ENCODE results near the gene CDK5R2. TPM values are rescaled to one million over a fixed set of nuclear protein-coding genes. Genes with fewer than 3 reads are reported as not detected.

The CDK5R2 gene
- total and polyA plus RNA-seq, 7 donors = 0.14 to 0.48 (median 0.36) TPM; not detected in 4

- Histone ChIP-seq H3K27ac (no peak overlapping the region), H3K4me3 (no peak overlapping the region), H3K4me1 (no peaks in the 10 kb centered on the region), H3K27me3 (peaks cover 0 to 59% (median 12%) of the 10 kb centered on the region in 3 donors), H3K36me3 (no peaks in the 10 kb centered on the region), H3K9me3 (no peaks in the 10 kb centered on the region)
- intact Hi-C loops (cut with DNase I) = no loop called here
- TF ChIP-seq EP300 (IDR thresholded peaks at IDR 0.05) (no peak), POLR2AphosphoS5 (IDR thresholded peaks at IDR 0.05) (no peak), CTCF (IDR thresholded peaks at IDR 0.05) (no peak), POLR2A (IDR thresholded peaks at IDR 0.05) (no peak)
- no peak for DNase-seq
- WGBS, 2 donors = 91 to 96% methylated on average over 1 of the region's 1 CpG
Measured at GRCh38 chr2:218946621-218947020, 12.8 kb upstream of the CDK5R2 start.

GRCh38 chr2:218952160-218952559 is 7.3 kb upstream of the CDK5R2 start:
- H3K4me3 ChIP-seq = no peak overlapping the region
- H3K4me1 ChIP-seq = no peaks in the 10 kb centered on the region
- H3K9me3 ChIP-seq = no peaks in the 10 kb centered on the region
- intact Hi-C loops (cut with DNase I) = no loop called here
- no peak overlapping the region for H3K27ac ChIP-seq
- WGBS, 2 donors = 89 to 98% methylated on average over 7 of the region's 7 CpGs
- peaks cover 0 to 50% (median 0%) of the 10 kb centered on the region in 3 donors for H3K27me3 ChIP-seq
- TF ChIP-seq POLR2A (IDR thresholded peaks at IDR 0.05) = no peak
- no peak for TF ChIP-seq EP300 (IDR thresholded peaks at IDR 0.05)
- TF ChIP-seq POLR2AphosphoS5 (IDR thresholded peaks at IDR 0.05) = no peak
- TF ChIP-seq CTCF (IDR thresholded peaks at IDR 0.05) = no peak
- no peak for DNase-seq
- H3K36me3 ChIP-seq = no peaks in the 10 kb centered on the region

- H3K27ac ChIP-seq = no peak overlapping the region
- no peaks in the 10 kb centered on the region for H3K4me1 ChIP-seq
- H3K36me3 ChIP-seq = no peaks in the 10 kb centered on the region
- H3K9me3 ChIP-seq = no peaks in the 10 kb centered on the region
- no peak overlapping the region for H3K4me3 ChIP-seq
- DNase-seq = no peak
- intact Hi-C loops (cut with DNase I) = no loop called here
- 68 to 70% methylated on average over 18 of the region's 18 CpGs for WGBS, 2 donors
- no peak for TF ChIP-seq POLR2AphosphoS5 (IDR thresholded peaks at IDR 0.05)
- TF ChIP-seq POLR2A (IDR thresholded peaks at IDR 0.05) = no peak
- no peak for TF ChIP-seq EP300 (IDR thresholded peaks at IDR 0.05)
- TF ChIP-seq CTCF (IDR thresholded peaks at IDR 0.05) = no peak
- H3K27me3 ChIP-seq = peaks cover 0 to 52% (median 4%) of the 10 kb centered on the region in 3 donors
Measured at GRCh38 chr2:218953366-218953954, 6.0 kb upstream of the CDK5R2 start.

GRCh38 chr2:218954541-218955300 is 4.7 kb upstream of the CDK5R2 start:
- DNase-seq = no peak
- Histone ChIP-seq H3K9me3 (no peaks in the 10 kb centered on the region), H3K36me3 (no peaks in the 10 kb centered on the region), H3K4me3 (no peak overlapping the region), H3K4me1 (peaks cover 0 to 8% (median 7%) of the 10 kb centered on the region in 4 donors), H3K27ac (no peak overlapping the region), H3K27me3 (peaks cover 11 to 55% (median 16%) of the 10 kb centered on the region in 3 donors)
- no peak for TF ChIP-seq POLR2A (IDR thresholded peaks at IDR 0.05)
- TF ChIP-seq EP300 (IDR thresholded peaks at IDR 0.05) = no peak
- TF ChIP-seq POLR2AphosphoS5 (IDR thresholded peaks at IDR 0.05) = no peak
- no peak for TF ChIP-seq CTCF (IDR thresholded peaks at IDR 0.05)
- 83 to 87% methylated on average over 8 of the region's 8 CpGs for WGBS, 2 donors
- intact Hi-C loops (cut with DNase I) = no loop called here
